GM12878 (cell line): ENCODE measurements around the gene ACAD11.

Experiments
- CTCF ChIP-seq, 3 experiments: IDR thresholded peaks in 2 of 3; conservative IDR thresholded peaks in 1 of 3; 2 replicates each; pipeline ENCODE4 v1.5.1; 2011; ENCODE audit warnings: low read depth in 3 of 3, low read length in 3 of 3, mild to moderate bottlenecking in 3 of 3, control low read depth in 2 of 3, moderate library complexity in 2 of 3, inconsistent platforms in 1 of 3, mixed read lengths in 1 of 3; ENCODE audit not compliant: control insufficient read depth in 2 of 3, insufficient read depth in 1 of 3; ENCODE audit errors: extremely low read depth in 1 of 3
- EZH2 ChIP-seq: IDR thresholded peaks from 2 replicates; pipeline ENCODE4 v1.6.1; 2012; ENCODE audit warnings: low read depth, mild to moderate bottlenecking, control low read depth, inconsistent platforms, low read length, borderline replicate concordance; ENCODE audit not compliant: control insufficient read depth
- GATAD2B ChIP-seq: fragments of 450-650 bp; conservative IDR thresholded peaks from 2 replicates; pipeline ENCODE4 v1.6.1; 2017; ENCODE audit warnings: low read depth, mild to moderate bottlenecking, moderate library complexity
- MAX ChIP-seq: IDR thresholded peaks from 2 replicates; pipeline ENCODE4 v1.6.1; 2012; ENCODE audit warnings: low read depth, low read length, improper control_type of control experiment
- NFYB ChIP-seq: IDR thresholded peaks from 2 replicates; pipeline ENCODE4 v1.6.1; 2011; ENCODE audit warnings: low read depth, mild to moderate bottlenecking, low read length, improper control_type of control experiment, moderate library complexity; ENCODE audit not compliant: insufficient read depth
- SMC3 ChIP-seq: IDR thresholded peaks from 2 replicates; pipeline ENCODE4 v1.6.1; 2011; ENCODE audit warnings: low read length, improper control_type of control experiment, borderline replicate concordance
- TARDBP ChIP-seq: IDR thresholded peaks from 2 replicates; pipeline ENCODE4 v1.6.1; 2016; ENCODE audit warnings: borderline replicate concordance
- WRNIP1 ChIP-seq: IDR thresholded peaks from 2 replicates; pipeline ENCODE4 v1.6.1; 2011; ENCODE audit warnings: low read depth, low read length, improper control_type of control experiment, borderline replicate concordance
- TF ChIP-seq, protein P1 (sequence below): fragments of 450-650 bp; conservative IDR thresholded peaks from 2 replicates; pipeline ENCODE4 v1.6.1; 2017; ENCODE audit warnings: mild to moderate bottlenecking, moderate library complexity

DNA sequence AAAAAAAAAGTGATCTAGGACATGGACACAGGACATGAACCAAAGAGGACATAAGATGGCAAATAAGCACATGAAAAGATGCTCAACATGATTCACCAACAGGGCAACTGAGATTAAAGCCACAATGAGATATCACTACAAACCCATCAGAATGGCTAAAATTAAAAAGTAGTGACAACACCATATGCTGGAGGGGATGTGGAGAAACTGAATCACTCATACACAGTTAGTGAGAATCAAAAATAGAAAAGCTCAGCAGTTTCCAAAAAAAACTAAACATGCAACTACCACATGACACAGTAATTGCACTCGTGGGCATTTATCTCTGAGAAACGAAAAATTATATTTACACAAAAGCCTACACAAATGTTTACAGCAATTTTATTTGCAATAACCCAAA lies 90.5 kb downstream of the ACAD11 start:
- no peak for TF ChIP-seq MAX
- no peak for TF ChIP-seq SMC3
- TF ChIP-seq NFYB, result no peak
- no peak for TF ChIP-seq GATAD2B
- no peak for TF ChIP-seq CTCF (IDR thresholded peaks at IDR 0.05 in 2 of 3, conservative IDR thresholded peaks at IDR 0.05 in 1 of 3; ENCODE audit: control insufficient read depth in 2 of 3, extremely low read depth in 1 of 3, insufficient read depth in 1 of 3, low read depth in 3 of 3, low read length in 3 of 3)
- TF ChIP-seq, protein P1, sequence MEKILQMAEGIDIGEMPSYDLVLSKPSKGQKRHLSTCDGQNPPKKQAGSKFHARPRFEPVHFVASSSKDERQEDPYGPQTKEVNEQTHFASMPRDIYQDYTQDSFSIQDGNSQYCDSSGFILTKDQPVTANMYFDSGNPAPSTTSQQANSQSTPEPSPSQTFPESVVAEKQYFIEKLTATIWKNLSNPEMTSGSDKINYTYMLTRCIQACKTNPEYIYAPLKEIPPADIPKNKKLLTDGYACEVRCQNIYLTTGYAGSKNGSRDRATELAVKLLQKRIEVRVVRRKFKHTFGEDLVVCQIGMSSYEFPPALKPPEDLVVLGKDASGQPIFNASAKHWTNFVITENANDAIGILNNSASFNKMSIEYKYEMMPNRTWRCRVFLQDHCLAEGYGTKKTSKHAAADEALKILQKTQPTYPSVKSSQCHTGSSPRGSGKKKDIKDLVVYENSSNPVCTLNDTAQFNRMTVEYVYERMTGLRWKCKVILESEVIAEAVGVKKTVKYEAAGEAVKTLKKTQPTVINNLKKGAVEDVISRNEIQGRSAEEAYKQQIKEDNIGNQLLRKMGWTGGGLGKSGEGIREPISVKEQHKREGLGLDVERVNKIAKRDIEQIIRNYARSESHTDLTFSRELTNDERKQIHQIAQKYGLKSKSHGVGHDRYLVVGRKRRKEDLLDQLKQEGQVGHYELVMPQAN, result no peak
- TF ChIP-seq TARDBP, result no peak
- TF ChIP-seq EZH2, result no peak
- no peak for TF ChIP-seq WRNIP1
